Mucosa of rectum (tissue), 2 donors: ENCODE measurements around the gene PROCR.
"Not testable (repeated sequence)": the region's sequence is repeated elsewhere in the genome, so short reads cannot be mapped to it uniquely, and the experiment has no call there.

Source experiments
- H3K27ac ChIP-seq, 2 donors: one replicate each; pipeline ENCODE4 v1.7.0; 2013; ENCODE audit warnings: inconsistent platforms in 2 of 2, low read depth in 2 of 2, low read length in 2 of 2
- H3K27me3 ChIP-seq, 2 donors: one replicate each; pipeline ENCODE4 v1.7.0; 2013; ENCODE audit warnings: low read length in 2 of 2; ENCODE audit not compliant: control insufficient read depth in 2 of 2, insufficient read depth in 2 of 2
- H3K36me3 ChIP-seq, 2 donors: one replicate each; pipeline ENCODE4 v1.7.0; 2013; ENCODE audit warnings: low read length in 2 of 2; ENCODE audit not compliant: control insufficient read depth in 2 of 2, insufficient read depth in 2 of 2
- H3K4me1 ChIP-seq, 2 donors: one replicate each; pipeline ENCODE4 v1.7.0; 2013; ENCODE audit warnings: low read length in 2 of 2, mild to moderate bottlenecking in 1 of 2; ENCODE audit not compliant: control insufficient read depth in 2 of 2, insufficient read depth in 2 of 2
- H3K4me3 ChIP-seq, 2 donors: one replicate each; pipeline ENCODE4 v1.7.0; 2013; ENCODE audit warnings: low read length in 2 of 2
- H3K9ac ChIP-seq, 2 donors: one replicate each; pipeline ENCODE4 v1.7.0; 2013; ENCODE audit warnings: low read length in 2 of 2, low read depth in 1 of 2, mild to moderate bottlenecking in 1 of 2
- H3K9me3 ChIP-seq, 2 donors: one replicate each; pipeline ENCODE4 v1.7.0; 2013; ENCODE audit warnings: low read length in 2 of 2; ENCODE audit not compliant: control insufficient read depth in 2 of 2
- donor health status: healthy.
- donor health status: Normal muscosa, but diverticular disease.

Gene PROCR

GRCh38 chr20:35164531-35164930 lies 7.3 kb upstream of the PROCR start:
- H3K27me3 ChIP-seq, H3K36me3 ChIP-seq, H3K9ac ChIP-seq, H3K4me1 ChIP-seq, H3K4me3 ChIP-seq, H3K27ac ChIP-seq, H3K9me3 ChIP-seq: not testable (repeated sequence)

GRCh38 chr20:35165221-35166185 lies 6.4 kb upstream of the PROCR start:
- Histone ChIP-seq H3K36me3 (no peaks in the 10 kb centered on the region), H3K27me3 (no peaks in the 10 kb centered on the region), H3K4me3 (no peak overlapping the region), H3K9ac (no peak overlapping the region), H3K9me3 (no peaks in the 10 kb centered on the region), H3K4me1 (no peaks in the 10 kb centered on the region), H3K27ac (no peak overlapping the region)

- Histone ChIP-seq H3K9ac (no peak overlapping the region), H3K36me3 (no peaks in the 10 kb centered on the region), H3K27me3 (no peaks in the 10 kb centered on the region), H3K4me1 (no peaks in the 10 kb centered on the region), H3K4me3 (no peak overlapping the region), H3K9me3 (no peaks in the 10 kb centered on the region), H3K27ac (no peak overlapping the region)
Observed at GRCh38 chr20:35166242-35166830, 5.5 kb upstream of the PROCR start.

- Histone ChIP-seq H3K36me3 (no peaks in the 10 kb centered on the region), H3K9me3 (no peaks in the 10 kb centered on the region), H3K27me3 (no peaks in the 10 kb centered on the region), H3K4me3 (no peak overlapping the region), H3K9ac (no peak overlapping the region), H3K4me1 (peaks cover 4 to 8% of the 10 kb centered on the region in 2 donors), H3K27ac (no peak overlapping the region)
Observed at GRCh38 chr20:35167787-35168186, 4.1 kb upstream of the PROCR start.

- not testable (repeated sequence) for H3K27ac ChIP-seq, H3K4me1 ChIP-seq, H3K36me3 ChIP-seq, H3K9ac ChIP-seq, H3K27me3 ChIP-seq, H3K4me3 ChIP-seq, H3K9me3 ChIP-seq
Observed at GRCh38 chr20:35168701-35169409, 3.0 kb upstream of the PROCR start.

- Histone ChIP-seq H3K9me3 (no peaks in the 10 kb centered on the region), H3K4me1 (peaks cover 12 to 15% of the 10 kb centered on the region in 2 donors), H3K36me3 (no peaks in the 10 kb centered on the region), H3K27ac (peak overlapping the region; percentile 30 to 68), H3K4me3 (peak overlapping the region; percentile 67 to 74), H3K27me3 (no peaks in the 10 kb centered on the region), H3K9ac (peak overlapping the region in 1 of 2 donors; percentile 39)
Observed at GRCh38 chr20:35171438-35171752, 477 bp upstream of the PROCR start.

GRCh38 chr20:35172434-35172806 lies 548 bp downstream of the PROCR start:
- H3K4me3 ChIP-seq, result peak overlapping the region; percentile 67 to 74
- no peaks in the 10 kb centered on the region for H3K9me3 ChIP-seq
- peaks cover 12 to 15% of the 10 kb centered on the region in 2 donors for H3K4me1 ChIP-seq
- peak overlapping the region; percentile 45 to 68 for H3K9ac ChIP-seq
- H3K27me3 ChIP-seq, result no peaks in the 10 kb centered on the region
- H3K27ac ChIP-seq, result peak overlapping the region; percentile 50 to 68
- no peaks in the 10 kb centered on the region for H3K36me3 ChIP-seq

- H3K9me3 ChIP-seq, result no peaks in the 10 kb centered on the region
- H3K4me3 ChIP-seq, result peak overlapping the region in 1 of 2 donors; percentile 56
- no peaks in the 10 kb centered on the region for H3K27me3 ChIP-seq
- H3K4me1 ChIP-seq, result peaks cover 12 to 15% of the 10 kb centered on the region in 2 donors
- no peak overlapping the region for H3K9ac ChIP-seq
- no peaks in the 10 kb centered on the region for H3K36me3 ChIP-seq
- H3K27ac ChIP-seq, result peak overlapping the region in 1 of 2 donors; percentile 23
Observed at GRCh38 chr20:35173576-35174192, 1.8 kb downstream of the PROCR start.

- no peaks in the 10 kb centered on the region for H3K9me3 ChIP-seq
- peaks cover 12 to 15% of the 10 kb centered on the region in 2 donors for H3K4me1 ChIP-seq
- no peak overlapping the region for H3K27ac ChIP-seq
- peak overlapping the region; percentile 11 to 56 for H3K4me3 ChIP-seq
- H3K9ac ChIP-seq, result no peak overlapping the region
- no peaks in the 10 kb centered on the region for H3K36me3 ChIP-seq
- no peaks in the 10 kb centered on the region for H3K27me3 ChIP-seq
Observed at GRCh38 chr20:35174458-35175216, 2.8 kb downstream of the PROCR start.
